Amniotic stem cell (primary cell): ENCODE measurements around the gene SLIT3.

Source experiments
- DNase-seq: peaks from one replicate; lab custom pipeline; 2025; lab: John Stamatoyannopoulos, UW

SLIT3 gene

DNA sequence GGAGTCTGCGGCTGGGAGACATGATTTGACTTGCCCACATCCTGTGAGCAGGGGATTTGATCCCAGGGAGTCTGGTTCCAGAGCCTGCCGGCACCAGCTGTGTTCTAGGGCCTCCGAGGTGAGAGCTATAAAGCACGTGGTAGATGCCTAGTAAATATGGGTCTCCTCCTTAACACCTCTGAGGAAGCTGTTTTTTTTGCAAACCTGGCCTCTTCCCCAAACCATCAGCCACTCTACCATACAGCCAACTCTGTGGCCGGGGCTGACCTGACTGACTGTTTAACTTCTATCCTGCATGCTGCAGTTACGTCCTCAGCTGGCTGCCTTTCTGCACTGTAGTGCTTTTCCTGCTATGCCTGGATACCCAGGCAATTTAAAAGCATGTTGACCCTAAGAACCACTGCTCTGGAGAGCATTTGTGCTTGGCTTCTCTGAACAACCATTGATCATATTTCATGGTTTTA lies 220.5 kb downstream of the SLIT3 start:
- DNase-seq, result no peak

DNA sequence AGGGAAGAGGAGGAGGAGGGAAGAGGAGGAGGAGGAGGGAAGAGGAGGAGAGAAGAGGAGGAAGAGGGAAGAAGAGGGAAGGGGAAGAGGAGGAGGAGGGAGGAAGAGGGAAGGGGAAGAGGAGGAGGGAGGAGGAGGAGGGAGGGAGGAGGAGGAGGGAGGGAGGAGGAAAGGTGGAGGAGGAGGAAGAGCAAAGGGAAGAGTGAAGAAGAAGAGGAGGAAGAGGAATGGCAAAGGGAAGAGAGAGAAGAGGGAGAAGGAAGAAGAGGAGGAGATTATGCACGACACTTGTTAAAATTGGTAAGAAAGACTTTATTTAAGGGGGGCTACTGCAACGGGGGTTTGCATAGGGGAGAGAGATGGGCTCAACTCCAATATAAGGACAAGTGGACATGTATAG lies 221.2 kb downstream of the SLIT3 start:
- no peak for DNase-seq

DNA sequence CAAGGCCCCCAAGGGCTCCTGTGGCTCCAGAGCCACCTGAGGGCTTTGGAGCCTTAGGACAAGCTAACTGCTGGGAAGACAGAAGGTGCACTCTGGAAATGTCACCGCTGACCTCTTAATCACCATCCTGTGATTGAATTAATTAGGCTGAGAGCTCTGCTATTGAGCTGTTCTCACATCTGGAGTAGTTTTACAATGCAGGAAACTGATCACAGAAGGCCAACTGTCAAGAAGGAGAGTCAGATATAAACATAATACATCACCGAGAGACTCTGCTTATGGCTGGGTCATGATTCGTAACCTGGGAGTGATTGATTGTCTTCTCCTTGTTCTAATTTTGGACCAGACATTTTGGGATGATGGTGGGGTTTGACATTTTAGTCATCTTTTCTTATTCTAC lies 226.1 kb downstream of the SLIT3 start:
- DNase-seq, result no peak

GRCh38 chr5:169072233-169072632 lies 228.7 kb downstream of the SLIT3 start:
- no peak for DNase-seq

- no peak for DNase-seq
Observed at GRCh38 chr5:169070413-169070812, 230.5 kb downstream of the SLIT3 start.

DNA sequence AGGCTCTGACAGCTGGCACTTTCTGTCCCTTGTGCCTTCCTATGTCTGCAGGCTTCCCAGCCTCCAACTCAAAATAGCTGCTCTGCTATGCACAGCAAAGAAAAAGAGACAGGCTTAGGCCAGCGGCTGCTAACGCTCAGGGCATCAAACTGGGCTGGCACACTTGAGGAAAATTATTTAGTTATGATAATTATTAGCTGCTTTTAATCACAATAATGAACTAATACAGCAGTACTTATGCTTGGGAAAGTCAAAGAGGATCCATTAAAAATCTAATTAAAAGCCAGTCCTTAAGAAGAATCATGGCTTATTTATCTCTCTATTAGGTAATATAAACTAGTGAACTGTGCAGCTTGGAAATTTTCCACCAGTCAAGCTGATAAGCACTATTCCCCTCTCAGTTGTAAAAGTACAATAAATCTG lies 233.2 kb downstream of the SLIT3 start:
- DNase-seq, result no peak

GRCh38 chr5:169065400-169065799 lies 235.5 kb downstream of the SLIT3 start:
- DNase-seq, result no peak

- no peak for DNase-seq
Observed at GRCh38 chr5:169064093-169064492, 236.8 kb downstream of the SLIT3 start.

- no peak for DNase-seq
Observed at GRCh38 chr5:169063316-169063953, 237.5 kb downstream of the SLIT3 start.

DNA sequence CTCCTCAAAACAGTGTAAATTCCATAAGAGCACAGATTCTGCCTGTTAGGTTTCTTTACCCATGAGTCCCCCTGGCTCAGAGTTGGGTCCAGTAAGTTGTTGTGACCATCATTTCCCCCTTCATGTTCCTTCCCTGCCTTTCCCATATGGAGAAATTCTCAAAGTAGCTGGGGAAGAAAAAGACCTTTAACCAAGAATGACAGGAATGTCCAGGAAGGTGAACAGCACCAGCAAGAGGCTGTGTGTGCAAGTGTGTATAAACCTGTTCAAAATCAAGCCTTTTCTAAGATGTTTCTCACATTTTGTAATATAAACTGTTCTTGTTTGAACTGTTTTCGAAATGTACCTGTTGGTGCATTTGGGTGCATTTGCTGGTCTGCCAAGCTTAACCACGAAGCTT lies 238.2 kb downstream of the SLIT3 start:
- no peak for DNase-seq

GRCh38 chr5:169054506-169054905 lies 246.4 kb downstream of the SLIT3 start:
- DNase-seq, result no peak

GRCh38 chr5:169052207-169052606 lies 248.7 kb downstream of the SLIT3 start:
- DNase-seq, result no peak

- DNase-seq, result no peak
Observed at GRCh38 chr5:169051351-169051750, 249.6 kb downstream of the SLIT3 start.

- no peak for DNase-seq
Observed at GRCh38 chr5:169050636-169051035, 250.3 kb downstream of the SLIT3 start.

DNA sequence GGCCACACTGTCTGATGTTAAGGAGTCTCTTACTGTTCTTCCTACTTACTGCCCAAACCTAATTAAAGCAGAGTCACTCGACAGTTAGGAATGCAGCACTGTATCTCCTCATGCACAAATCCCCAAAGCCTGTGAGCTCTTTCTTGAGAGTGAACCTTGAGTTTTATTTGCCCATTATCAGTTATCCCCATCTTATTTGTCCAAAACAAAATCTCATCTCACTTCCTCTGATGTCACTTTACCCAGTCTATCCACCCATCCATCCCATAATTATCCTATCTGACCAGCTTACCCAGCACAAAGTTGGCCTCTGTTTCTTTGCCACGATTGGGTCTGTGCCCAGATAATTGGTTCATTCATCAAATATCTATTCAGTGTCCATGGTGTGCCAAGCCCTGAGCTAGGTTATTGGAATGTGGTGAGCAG lies 250.8 kb downstream of the SLIT3 start:
- DNase-seq, result no peak

DNA sequence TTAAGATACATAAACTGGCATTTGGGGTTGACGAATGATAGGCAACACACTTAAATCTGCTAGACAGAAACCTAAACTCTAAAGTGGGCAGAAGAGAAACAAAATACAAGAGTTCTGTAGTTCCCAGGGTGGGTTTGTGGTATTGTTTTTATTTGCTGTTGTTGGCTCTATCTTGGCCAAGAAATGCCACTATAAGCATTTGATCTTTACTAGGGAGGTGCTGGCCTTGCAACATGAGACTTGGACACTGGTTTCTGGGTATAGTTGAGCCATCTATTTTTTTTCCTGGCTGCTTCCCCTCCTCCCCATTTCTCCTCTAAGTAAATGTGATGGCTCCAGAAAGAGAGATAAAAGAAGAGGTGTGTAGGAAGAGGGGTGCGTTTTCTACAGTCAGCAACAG lies 251.2 kb downstream of the SLIT3 start:
- no peak for DNase-seq

DNA sequence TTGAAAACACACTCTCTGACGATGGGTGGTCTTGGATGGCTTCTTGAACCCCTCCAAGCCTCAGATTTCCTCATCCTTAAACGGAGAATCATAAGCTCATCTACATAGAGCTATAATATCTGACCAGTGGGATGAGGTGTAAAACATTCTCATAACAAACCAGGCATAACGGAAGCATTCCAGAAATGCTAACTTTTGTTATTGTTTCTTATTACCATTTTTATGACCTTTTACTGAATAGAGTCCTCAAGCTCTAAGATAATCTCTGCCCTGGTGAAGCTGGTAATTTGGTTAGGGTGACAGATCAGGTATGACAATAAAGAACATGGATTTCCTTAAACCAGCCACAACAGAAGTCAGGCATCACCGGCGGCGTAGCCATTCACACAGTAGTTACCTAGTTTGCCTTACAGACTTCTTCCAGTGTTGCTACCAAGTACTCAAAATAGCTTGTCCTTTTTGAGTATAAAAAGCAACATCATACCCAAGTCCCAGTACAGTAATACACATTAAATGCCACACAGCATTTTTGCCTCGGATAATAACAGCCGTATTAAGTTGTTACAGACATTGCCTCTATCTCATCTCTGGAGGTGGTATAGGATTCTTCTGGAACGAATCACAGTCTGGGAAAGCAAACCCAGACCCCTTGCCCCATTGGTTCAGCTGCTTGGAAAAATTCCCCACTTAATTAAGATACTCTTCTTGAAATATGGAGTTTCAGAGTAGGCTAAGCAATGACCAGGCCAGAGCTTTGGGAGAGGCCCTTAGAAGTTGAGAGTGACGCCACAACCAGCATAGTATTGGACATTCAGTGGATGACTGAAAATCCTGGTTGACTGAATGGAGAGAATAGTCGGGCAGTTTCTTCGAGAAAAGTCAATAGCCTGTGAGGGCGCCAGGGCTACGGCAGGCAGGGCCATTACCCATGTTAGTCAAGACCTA lies 252.5 kb downstream of the SLIT3 start:
- no peak for DNase-seq

GRCh38 chr5:169044962-169045361 lies 256.0 kb downstream of the SLIT3 start:
- no peak for DNase-seq

GRCh38 chr5:169041180-169041579 lies 259.8 kb downstream of the SLIT3 start:
- no peak for DNase-seq

- DNase-seq, result no peak
Observed at GRCh38 chr5:169039592-169039991, 261.3 kb downstream of the SLIT3 start.

DNA sequence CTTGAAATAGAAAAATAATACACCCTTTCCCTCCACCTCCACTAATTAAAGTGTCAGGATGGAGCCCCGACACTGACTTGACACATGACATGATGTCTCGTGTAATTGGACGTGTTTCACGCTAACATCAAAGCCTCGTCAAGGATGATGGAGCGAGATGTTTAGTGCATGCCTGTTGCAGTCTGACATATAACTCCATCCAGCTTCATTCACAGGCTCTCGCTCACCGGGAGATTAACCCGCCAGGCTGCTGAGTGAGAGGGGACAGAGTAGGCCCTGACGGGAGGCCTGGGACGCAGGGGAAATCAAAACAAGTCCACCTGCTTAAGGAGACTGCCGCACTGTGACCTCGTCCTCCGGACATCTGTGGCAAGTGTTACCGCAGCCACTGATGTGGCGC lies 263.5 kb downstream of the SLIT3 start:
- DNase-seq, result no peak

GRCh38 chr5:169036079-169036805 lies 264.7 kb downstream of the SLIT3 start:
- no peak for DNase-seq
